Nephron (organoid): ENCODE measurements around the gene PANK2.

Source experiments
- H3K27ac Mint-ChIP-seq, 3 experiments: 2 replicates each; pipeline ENCODE4 v1.8.0; 2020; ENCODE audit warnings: mixed read lengths in 3 of 3, mild to moderate bottlenecking in 2 of 3, moderate library complexity in 1 of 3
- H3K27me3 Mint-ChIP-seq: 2 replicates; pipeline ENCODE4 v1.8.0; 2021; ENCODE audit warnings: low read depth, mild to moderate bottlenecking, moderate library complexity, mixed read lengths
- H3K36me3 Mint-ChIP-seq: 2 replicates; pipeline ENCODE4 v1.8.0; 2020; ENCODE audit warnings: low read depth, mixed read lengths
- H3K4me1 Mint-ChIP-seq: 2 replicates; pipeline ENCODE4 v1.8.0; 2020; ENCODE audit warnings: mixed read lengths
- H3K4me3 Mint-ChIP-seq, 3 experiments: 2 replicates each; pipeline ENCODE4 v1.8.0; 2020; ENCODE audit warnings: mild to moderate bottlenecking in 3 of 3, mixed read lengths in 3 of 3, moderate library complexity in 2 of 3
- H3K9me3 Mint-ChIP-seq: 2 replicates; pipeline ENCODE4 v1.8.0; 2020; ENCODE audit warnings: mixed read lengths
- CTCF ChIP-seq, 3 experiments: fragments of 200-600 bp; sonication (generic); IDR thresholded peaks; one replicate each; pipeline ENCODE4 v1.5.0; 2021; ENCODE audit warnings: antibody characterized with exemption in 3 of 3; ENCODE audit not compliant: unreplicated experiment in 3 of 3

Gene PANK2

GRCh38 chr20:3931664-3932063 is 42.5 kb downstream of the PANK2 start:
- TF ChIP-seq CTCF (IDR thresholded peaks at IDR 0.05; ENCODE audit: unreplicated experiment in 3 of 3): no peak
- Mint-ChIP-seq H3K9me3 (no peaks in the 10 kb centered on the region), H3K27ac (peak overlapping the region in 2 of 3 experiments; percentile 45 to 78), H3K4me3 (no peak overlapping the region), H3K4me1 (peaks cover 69% of the 10 kb centered on the region), H3K27me3 (peaks cover 3% of the 10 kb centered on the region), H3K36me3 (peaks cover 39% of the 10 kb centered on the region)

- no peaks in the 10 kb centered on the region for H3K9me3 Mint-ChIP-seq
- peak overlapping the region; percentile 43 to 59 (median 45) for H3K27ac Mint-ChIP-seq
- H3K36me3 Mint-ChIP-seq: peaks cover 37% of the 10 kb centered on the region
- peaks cover 63% of the 10 kb centered on the region for H3K4me1 Mint-ChIP-seq
- H3K4me3 Mint-ChIP-seq: no peak overlapping the region
- peaks cover 3% of the 10 kb centered on the region for H3K27me3 Mint-ChIP-seq
- TF ChIP-seq CTCF (IDR thresholded peaks at IDR 0.05; ENCODE audit: unreplicated experiment in 3 of 3): no peak
Measured at GRCh38 chr20:3932277-3932676, 43.1 kb downstream of the PANK2 start.

- Mint-ChIP-seq H3K27ac (peak overlapping the region; percentile 43 to 59 (median 45)), H3K27me3 (peaks cover 3% of the 10 kb centered on the region), H3K36me3 (peaks cover 41% of the 10 kb centered on the region), H3K4me1 (peaks cover 59% of the 10 kb centered on the region), H3K9me3 (no peaks in the 10 kb centered on the region), H3K4me3 (no peak overlapping the region)
- no peak for TF ChIP-seq CTCF (IDR thresholded peaks at IDR 0.05; ENCODE audit: unreplicated experiment in 3 of 3)
Measured at GRCh38 chr20:3932681-3933080, 43.5 kb downstream of the PANK2 start.

- Mint-ChIP-seq H3K9me3 (no peaks in the 10 kb centered on the region), H3K36me3 (peaks cover 42% of the 10 kb centered on the region), H3K27me3 (peaks cover under 1% of the 10 kb centered on the region), H3K27ac (peak overlapping the region in 2 of 3 experiments; percentile 45 to 67), H3K4me1 (peaks cover 54% of the 10 kb centered on the region), H3K4me3 (no peak overlapping the region)
- no peak for TF ChIP-seq CTCF (IDR thresholded peaks at IDR 0.05; ENCODE audit: unreplicated experiment in 3 of 3)
Measured at GRCh38 chr20:3933218-3933617, 44.0 kb downstream of the PANK2 start.

- H3K27ac Mint-ChIP-seq: peak overlapping the region in 2 of 3 experiments; percentile 32 to 45
- H3K36me3 Mint-ChIP-seq: peaks cover 53% of the 10 kb centered on the region
- no peaks in the 10 kb centered on the region for H3K27me3 Mint-ChIP-seq
- H3K4me1 Mint-ChIP-seq: peaks cover 49% of the 10 kb centered on the region
- H3K4me3 Mint-ChIP-seq: no peak overlapping the region
- TF ChIP-seq CTCF (IDR thresholded peaks at IDR 0.05; ENCODE audit: unreplicated experiment in 3 of 3): no peak
- no peaks in the 10 kb centered on the region for H3K9me3 Mint-ChIP-seq
Measured at GRCh38 chr20:3934624-3935023, 45.4 kb downstream of the PANK2 start.

GRCh38 chr20:3935295-3935955 is 46.2 kb downstream of the PANK2 start:
- no peaks in the 10 kb centered on the region for H3K9me3 Mint-ChIP-seq
- peaks cover 43% of the 10 kb centered on the region for H3K4me1 Mint-ChIP-seq
- TF ChIP-seq CTCF (IDR thresholded peaks at IDR 0.05; ENCODE audit: unreplicated experiment in 3 of 3): no peak
- peaks cover 59% of the 10 kb centered on the region for H3K36me3 Mint-ChIP-seq
- H3K27ac Mint-ChIP-seq: peak overlapping the region in 2 of 3 experiments; percentile 45 to 63
- H3K4me3 Mint-ChIP-seq: no peak overlapping the region
- H3K27me3 Mint-ChIP-seq: no peaks in the 10 kb centered on the region
